Measurements from ENCODE around the gene C6orf132.
A peak's percentile ranks its signal among the peaks of the same experiment; 100 is the strongest.

- TF ChIP-seq POLR2A (IDR thresholded peaks at IDR 0.05) (no peak), CTCF (IDR thresholded peaks at IDR 0.05) (peak in 4 of 7 experiments; percentile 30 to 54 (median 42))
Measured at GRCh38 chr6:42086046-42087035, 56.1 kb downstream of the C6orf132 start.

Data from body of pancreas (tissue), 4 donors.